NT2/D1 (cell line): ENCODE data around the gene VAMP5.

Experiments used
- SUZ12 ChIP-seq: IDR thresholded peaks from 2 replicates; pipeline ENCODE4 v1.6.1; 2011; ENCODE audit not compliant: insufficient read length, insufficient read depth; ENCODE audit errors: extremely low read depth
- YY1 ChIP-seq: IDR thresholded peaks from 2 replicates; pipeline ENCODE4 v1.6.1; 2011; ENCODE audit not compliant: insufficient read length, insufficient read depth
- ZNF274 ChIP-seq: IDR thresholded peaks from 2 replicates; pipeline ENCODE4 v1.6.1; 2011; ENCODE audit warnings: mild to moderate bottlenecking, low read depth, low read length

DNA sequence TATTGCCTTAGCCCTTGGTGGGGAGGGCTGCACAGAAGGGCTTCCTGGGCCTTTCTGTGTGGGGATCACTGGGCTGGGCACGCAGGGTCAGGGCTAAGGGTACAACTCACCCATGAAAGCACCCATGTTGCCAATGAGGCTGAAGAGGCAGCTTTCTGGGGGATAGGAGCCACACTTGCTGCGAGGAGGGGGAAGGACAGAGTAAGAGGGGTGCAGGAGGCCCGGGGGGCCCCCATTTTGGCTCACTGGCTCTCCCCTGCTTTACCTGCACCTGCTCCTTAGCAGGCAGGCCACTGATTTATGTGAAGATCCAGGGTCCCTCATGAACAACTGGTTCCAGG lies 16.0 kb downstream of the VAMP5 start:
- no peak for TF ChIP-seq YY1
- TF ChIP-seq ZNF274: no peak
- TF ChIP-seq SUZ12: no peak
